Cardiac atrium fibroblast (primary cell): ENCODE data around the gene DIAPH1. TPM values are rescaled to one million over a fixed set of nuclear protein-coding genes. Genes with fewer than 3 reads are reported as not detected.

Source experiments
- total RNA-seq: library from RNA; depleted of rRNA; stranded (reverse); fragments of >200 nt; gene quantifications from 2 replicates; pipeline ENCODE4 v1.2.3, GENCODE V29; 2015

DIAPH1 gene
- 23.6 and 26.7 TPM in 2 replicates for total RNA-seq

GRCh38 chr5:141618804-141619554 is at the start of gene DIAPH1:
TSS of gene DIAPH1 (minus strand) at chr5:141619000. CDS start at chr5:141618914, 86 bp downstream.

GRCh38 chr5:141650851-141651727 is 32.3 kb upstream of the DIAPH1 start, which contains the start of gene FCHSD1:
TSS of gene FCHSD1 (minus strand) at chr5:141651418. CDS start at chr5:141651368, 50 bp downstream.

GRCh38 chr5:141636413-141637122 is 17.8 kb upstream of the DIAPH1 start, which contains the start of the genes HDAC3 and RELL2:
TSS of gene HDAC3 (minus strand) at chr5:141636849. CDS start at chr5:141636790, 59 bp downstream.
TSS of gene RELL2 (plus strand) at chr5:141636997. CDS start at chr5:141638226, 1,229 bp downstream.

GRCh38 chr5:141488591-141489561 is 129.9 kb downstream of the DIAPH1 start, which contains the start of gene PCDHGC5:
TSS of gene PCDHGC5 (plus strand) at chr5:141489081. CDS start at chr5:141489241, 160 bp downstream.

GRCh38 chr5:141484641-141485311 is 134.0 kb downstream of the DIAPH1 start, which contains the start of gene PCDHGC4:
TSS of gene PCDHGC4 (plus strand) at chr5:141485030. CDS start at chr5:141485174, 144 bp downstream.

GRCh38 chr5:141475625-141476131 is 143.1 kb downstream of the DIAPH1 start, which contains the start of gene PCDHGC3:
TSS of gene PCDHGC3 (plus strand) at chr5:141475966. CDS start at chr5:141476117, 151 bp downstream.

Other genes starting within 250 kb of the DIAPH1 start
- gene PCDHGB3, start 248.8 kb downstream of the DIAPH1 start, total RNA-seq, result 1.8 and 2.4 TPM in 2 replicates
- 1.1 and 3.4 TPM in 2 replicates for gene PCDHGA6, start 245.1 kb downstream of the DIAPH1 start, total RNA-seq
- 3.6 and 5.8 TPM in 2 replicates for gene PCDHGA7, start 236.3 kb downstream of the DIAPH1 start, total RNA-seq
- gene PCDHGB4, start 231.3 kb downstream of the DIAPH1 start, total RNA-seq, result 14.1 and 16.8 TPM in 2 replicates
- gene PCDHGA8, start 226.4 kb downstream of the DIAPH1 start, total RNA-seq, result 0.18 and 1.8 TPM in 2 replicates
- gene PCDHGB5, start 221.1 kb downstream of the DIAPH1 start, total RNA-seq, result 21.7 and 22.2 TPM in 2 replicates
- gene PCDHGA9, start 216.2 kb downstream of the DIAPH1 start, total RNA-seq, result 1.4 and 2.6 TPM in 2 replicates
- gene PCDHGB6, start 211.0 kb downstream of the DIAPH1 start, total RNA-seq, result 1.4 and 2.1 TPM in 2 replicates
- gene PCDHGA10, start 206.0 kb downstream of the DIAPH1 start, total RNA-seq, result 3.4 and 5.0 TPM in 2 replicates
- gene PCDHGB7, start 201.3 kb downstream of the DIAPH1 start, total RNA-seq, result 7.8 and 14.4 TPM in 2 replicates
- gene PCDHGA11, start 197.9 kb downstream of the DIAPH1 start, total RNA-seq, result 10.2 and 12.8 TPM in 2 replicates
- gene PCDHGA12, start 188.5 kb downstream of the DIAPH1 start, total RNA-seq, result 26.7 and 27.1 TPM in 2 replicates
- 40.8 and 83.1 TPM in 2 replicates for gene PCDHGC3, start 143.0 kb downstream of the DIAPH1 start, total RNA-seq
- gene PCDHGC4, start 134.0 kb downstream of the DIAPH1 start, total RNA-seq, result under 0.01 and 0.18 TPM in 2 replicates
- 0.54 and 0.65 TPM in 2 replicates for gene PCDHGC5, start 129.9 kb downstream of the DIAPH1 start, total RNA-seq
- 46.9 and 54.3 TPM in 2 replicates for gene HDAC3, start 17.8 kb upstream of the DIAPH1 start, total RNA-seq
- 2.8 and 5.8 TPM in 2 replicates for gene RELL2, start 18.0 kb upstream of the DIAPH1 start, total RNA-seq
- 15.3 and 15.7 TPM in 2 replicates for gene FCHSD1, start 32.4 kb upstream of the DIAPH1 start, total RNA-seq
- 6.9 and 7.1 TPM in 2 replicates for gene ARAP3, start 63.2 kb upstream of the DIAPH1 start, total RNA-seq